NB4 (cell line): ENCODE results near the gene JPH3.

Experiments used
- CTCF ChIP-seq: IDR thresholded peaks from one replicate; pipeline ENCODE4 v1.5.1; 2012; ENCODE audit warnings: low read depth, low read length
- POLR2A ChIP-seq: IDR thresholded peaks from 2 replicates; pipeline ENCODE4 v1.6.1; 2011; ENCODE audit warnings: mild to moderate bottlenecking; ENCODE audit not compliant: insufficient read length; ENCODE audit errors: extremely low read depth
- TF ChIP-seq, protein P1 (sequence below): IDR thresholded peaks from 2 replicates; pipeline ENCODE4 v1.6.1; 2011; ENCODE audit warnings: low read depth, low read length

- TF ChIP-seq CTCF = no peak
- TF ChIP-seq, protein P1, sequence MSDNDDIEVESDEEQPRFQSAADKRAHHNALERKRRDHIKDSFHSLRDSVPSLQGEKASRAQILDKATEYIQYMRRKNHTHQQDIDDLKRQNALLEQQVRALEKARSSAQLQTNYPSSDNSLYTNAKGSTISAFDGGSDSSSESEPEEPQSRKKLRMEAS = no peak
- TF ChIP-seq POLR2A = no peak
These were observed 32.1 kb downstream of the JPH3 start for GRCh38 chr16:87634411-87634810.
